K562 (cell line): ENCODE measurements around the gene ATP5F1D. TPM values are rescaled to one million over a fixed set of nuclear protein-coding genes. Genes with fewer than 3 reads are reported as not detected.

Experiments
- ATF1 ChIP-seq, 2 experiments: fragments of 450-650 bp in 1 of 2; IDR thresholded peaks; 2 replicates each; pipeline ENCODE4 v1.6.1; 2016; ENCODE audit warnings: missing compliant biosample characterization in 1 of 2, missing genetic modification characterization in 1 of 2
- BDP1 ChIP-seq: IDR thresholded peaks from 3 replicates; pipeline ENCODE4 v1.6.1; 2011; ENCODE audit not compliant: insufficient read length, insufficient read depth
- CXXC5 ChIP-seq: fragments of 250-450 bp; sonication (Bioruptor Pico); IDR thresholded peaks from 2 replicates; pipeline ENCODE4 v1.8.0; 2022; ENCODE audit warnings: inconsistent platforms, mild to moderate bottlenecking, moderate library complexity
- HDAC8 ChIP-seq: fragments of 450-650 bp; IDR thresholded peaks from 2 replicates; pipeline ENCODE4 v1.6.1; 2016; ENCODE audit warnings: mild to moderate bottlenecking, missing genetic modification characterization, moderate library complexity, missing compliant biosample characterization
- JUN ChIP-seq, 2 experiments: sonication (generic) in 1 of 2; formaldehyde crosslinking in 1 of 2; IDR thresholded peaks; 2 replicates each; pipeline versions ENCODE4 v1.6.1 to v1.8.0; 2012 to 2022; ENCODE audit warnings: borderline replicate concordance in 2 of 2, mild to moderate bottlenecking in 2 of 2, improper control_type of control experiment in 1 of 2, low read depth in 1 of 2, low read length in 1 of 2, missing genetic modification reagents in 1 of 2
- MTA3 ChIP-seq: fragments of 450-650 bp; formaldehyde crosslinking; IDR thresholded peaks from 2 replicates; pipeline ENCODE4 v1.6.1; 2017; ENCODE audit warnings: mild to moderate bottlenecking, borderline replicate concordance
- PATZ1 ChIP-seq: fragments of 250-450 bp; sonication (Bioruptor Pico); IDR thresholded peaks from 2 replicates; pipeline ENCODE4 v1.5.0; 2020; ENCODE audit warnings: mild to moderate bottlenecking, borderline replicate concordance
- POLR2AphosphoS5 ChIP-seq: IDR thresholded peaks from 2 replicates; pipeline ENCODE4 v1.6.1; 2011; ENCODE audit warnings: mild to moderate bottlenecking, low read depth, low read length, moderate library complexity; ENCODE audit not compliant: control insufficient read depth, insufficient read depth
- POLR2G ChIP-seq: fragments of 200-400 bp; formaldehyde crosslinking; IDR thresholded peaks from 2 replicates; pipeline ENCODE4 v1.6.1; 2017; ENCODE audit warnings: low read depth, mild to moderate bottlenecking, antibody characterized with exemption, low read length, moderate library complexity
- RBM22 ChIP-seq: fragments of 200-400 bp; formaldehyde crosslinking; IDR thresholded peaks from 2 replicates; pipeline ENCODE4 v1.6.1; 2018; ENCODE audit warnings: low read length, low read depth; ENCODE audit not compliant: poor library complexity, severe bottlenecking
- SNRNP70 ChIP-seq: fragments of 200-400 bp; formaldehyde crosslinking; optimal IDR thresholded peaks from 2 replicates; pipeline ENCODE3; 2017; ENCODE audit warnings: low read depth, low read length
- SRF ChIP-seq, 2 experiments: fragments of 250-450, 450-650 bp in 1 of 2; sonication (Bioruptor Pico) in 1 of 2; sonication (generic) in 1 of 2; formaldehyde crosslinking; IDR thresholded peaks; 2 replicates each; pipeline versions ENCODE4 v1.5.0 to v1.5.1; 2020 to 2022; ENCODE audit warnings: mild to moderate bottlenecking in 1 of 2, missing genetic modification reagents in 1 of 2
- TOE1 ChIP-seq, 2 experiments: fragments of 450-650 bp in 1 of 2; sonication (generic) in 1 of 2; formaldehyde crosslinking in 1 of 2; IDR thresholded peaks; 2 replicates each; pipeline versions ENCODE4 v1.7.1 to v1.8.0; 2016 to 2022; ENCODE audit warnings: borderline replicate concordance in 2 of 2, mild to moderate bottlenecking in 2 of 2, antibody characterized with exemption in 1 of 2, inconsistent platforms in 1 of 2, low read depth in 1 of 2, missing genetic modification reagents in 1 of 2, moderate library complexity in 1 of 2
- ZBTB26 ChIP-seq: fragments of 450-650 bp; formaldehyde crosslinking; IDR thresholded peaks from 2 replicates; pipeline ENCODE4 v1.4.0; 2022; ENCODE audit warnings: missing genetic modification characterization
- ZBTB9 ChIP-seq: fragments of 450-650 bp; formaldehyde crosslinking; IDR thresholded peaks from 2 replicates; pipeline ENCODE4 v1.4.0; 2020; ENCODE audit warnings: mild to moderate bottlenecking, moderate library complexity
- ZNF766 ChIP-seq: fragments of 200-800 bp; sonication (Bioruptor generic); conservative IDR thresholded peaks from 2 replicates; pipeline ENCODE4 v1.6.1; 2016; ENCODE audit warnings: missing genetic modification characterization, missing compliant biosample characterization
- polyA plus RNA-seq, 8 experiments: library from polyadenylated mRNA; depleted of rRNA in 4 of 8; stranded (reverse) in 5 of 8; unstranded in 3 of 8; fragments of >200 nt; fragmentation: Nextera tagmentation in 2 of 8; fragmentation: Illumina TruSeq in 1 of 8; extraction: Ambion mirVana in 2 of 8; extraction: Trizol in 1 of 8; gene quantifications; 2 replicates each; pipeline versions ENCODE4 v1.2.1 to v1.2.3, GENCODE V29; 2011 to 2014; ENCODE audit warnings: inconsistent platforms in 1 of 8, missing spikeins in 1 of 8
- total RNA-seq, 7 experiments: library from RNA; depleted of rRNA in 6 of 7; stranded (reverse); fragments of >200 nt in 6 of 7; fragmentation: Illumina TruSeq in 2 of 7; extraction: Trizol in 2 of 7; gene quantifications; 2 replicates each; pipeline versions ENCODE4 v1.2.1 to v1.2.3, GENCODE V29; 2011 to 2021; ENCODE audit warnings: low replicate concordance in 1 of 7
- TF ChIP-seq, protein P1 (sequence below): IDR thresholded peaks from 3 replicates; pipeline ENCODE4 v1.6.1; 2011; ENCODE audit warnings: borderline replicate concordance, mild to moderate bottlenecking, moderate library complexity; ENCODE audit not compliant: insufficient read length; ENCODE audit errors: extremely low read depth

Gene ATP5F1D
- total and polyA plus RNA-seq, 9 of the 15 experiments (the other 6 are each of a cell fraction or from before 2014, with no cell fraction given), result 3.9 to 409 (median 36.8) TPM

GRCh38 chr19:1226522-1227303 is 14.8 kb upstream of the ATP5F1D start (continued):
- TF ChIP-seq, protein P1, sequence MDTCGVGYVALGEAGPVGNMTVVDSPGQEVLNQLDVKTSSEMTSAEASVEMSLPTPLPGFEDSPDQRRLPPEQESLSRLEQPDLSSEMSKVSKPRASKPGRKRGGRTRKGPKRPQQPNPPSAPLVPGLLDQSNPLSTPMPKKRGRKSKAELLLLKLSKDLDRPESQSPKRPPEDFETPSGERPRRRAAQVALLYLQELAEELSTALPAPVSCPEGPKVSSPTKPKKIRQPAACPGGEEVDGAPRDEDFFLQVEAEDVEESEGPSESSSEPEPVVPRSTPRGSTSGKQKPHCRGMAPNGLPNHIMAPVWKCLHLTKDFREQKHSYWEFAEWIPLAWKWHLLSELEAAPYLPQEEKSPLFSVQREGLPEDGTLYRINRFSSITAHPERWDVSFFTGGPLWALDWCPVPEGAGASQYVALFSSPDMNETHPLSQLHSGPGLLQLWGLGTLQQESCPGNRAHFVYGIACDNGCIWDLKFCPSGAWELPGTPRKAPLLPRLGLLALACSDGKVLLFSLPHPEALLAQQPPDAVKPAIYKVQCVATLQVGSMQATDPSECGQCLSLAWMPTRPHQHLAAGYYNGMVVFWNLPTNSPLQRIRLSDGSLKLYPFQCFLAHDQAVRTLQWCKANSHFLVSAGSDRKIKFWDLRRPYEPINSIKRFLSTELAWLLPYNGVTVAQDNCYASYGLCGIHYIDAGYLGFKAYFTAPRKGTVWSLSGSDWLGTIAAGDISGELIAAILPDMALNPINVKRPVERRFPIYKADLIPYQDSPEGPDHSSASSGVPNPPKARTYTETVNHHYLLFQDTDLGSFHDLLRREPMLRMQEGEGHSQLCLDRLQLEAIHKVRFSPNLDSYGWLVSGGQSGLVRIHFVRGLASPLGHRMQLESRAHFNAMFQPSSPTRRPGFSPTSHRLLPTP, result no peak
- TF ChIP-seq ATF1 (CRISPR knock-in tag; IDR thresholded peaks at IDR 0.05) (no peak), ATF1 (tag; IDR thresholded peaks at IDR 0.05) (no peak), JUN (IDR thresholded peaks at IDR 0.05; ENCODE audit: borderline replicate concordance, low read depth, low read length) (no peak), JUN (CRISPR knock-in tag; IDR thresholded peaks at IDR 0.05; ENCODE audit: borderline replicate concordance) (no peak), POLR2AphosphoS5 (0 out of 2 replicates have a peak, but pooled peaks have one; percentile 8), RBM22 (peak; percentile 72), TOE1 (IDR thresholded peaks at IDR 0.05; ENCODE audit: borderline replicate concordance) (no peak), TOE1 (CRISPR knock-in tag; IDR thresholded peaks at IDR 0.05; ENCODE audit: borderline replicate concordance, low read depth) (no peak), ZBTB9 (peak; percentile 95), MTA3 (no peak), BDP1 (no peak), HDAC8 (no peak), SRF (CRISPR knock-in tag; IDR thresholded peaks at IDR 0.05) (no peak), ZBTB26 (no peak), SNRNP70 (no peak), CXXC5 (CRISPR knock-in tag) (no peak), ZNF766 (CRISPR knock-in tag) (no peak), PATZ1 (CRISPR knock-in tag) (no peak), POLR2G (peak; percentile 13)
